Smooth muscle cell of the umbilical artery (primary cell): ENCODE measurements around the gene NPRL2. TPM values are rescaled to one million over a fixed set of nuclear protein-coding genes. Genes with fewer than 3 reads are reported as not detected.

ENCODE experiments used
- total RNA-seq: library from RNA; depleted of rRNA; stranded (reverse); fragments of >200 nt; gene quantifications from 2 replicates; pipeline ENCODE4 v1.2.3, GENCODE V29; 2014

Gene NPRL2
- total RNA-seq, result 17.2 and 25.8 TPM in 2 replicates

DNA sequence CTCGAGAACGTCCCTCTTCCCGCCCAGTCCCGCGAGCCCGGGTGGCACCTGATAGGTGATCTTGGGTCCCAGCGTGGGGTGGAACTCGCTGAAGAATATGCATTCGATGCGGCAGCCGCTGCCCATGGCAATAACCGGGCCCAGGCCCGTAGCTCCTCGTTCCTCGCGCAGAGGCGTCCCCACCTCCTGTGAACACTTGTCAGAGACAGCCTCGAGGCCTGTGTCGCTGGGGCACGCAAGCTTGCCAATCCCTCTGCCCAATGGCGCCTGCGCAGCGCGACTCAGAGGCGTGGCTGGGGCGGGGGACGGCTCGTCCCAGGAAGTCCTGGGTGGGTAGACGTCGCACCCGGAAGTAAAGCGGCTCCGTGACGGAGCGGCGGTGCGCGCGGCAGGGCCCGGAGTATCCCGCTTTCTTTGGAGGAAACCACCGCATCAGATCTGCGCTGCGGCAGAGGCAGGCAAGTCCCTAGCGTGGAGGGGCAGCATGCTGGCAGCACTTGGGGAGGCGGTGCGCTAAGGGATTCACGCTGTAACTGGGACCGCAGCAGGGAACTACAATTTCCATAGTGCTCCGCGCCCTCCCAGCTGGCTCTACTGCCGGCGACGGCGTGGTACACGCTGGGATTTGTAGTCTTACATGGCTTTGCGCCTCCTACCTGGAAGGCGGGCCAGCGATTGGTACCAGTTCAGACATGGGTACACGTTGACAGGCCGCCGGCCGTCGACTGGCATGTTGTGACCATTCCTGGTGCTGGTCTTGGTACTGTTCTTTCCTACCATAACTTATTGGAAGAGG is at the start of gene NPRL2, which contains the start of gene CYB561D2:
NPRL2 (minus strand) TSS at position 249 of the 796 bp plus-strand sequence; CDS start at position 126, 123 bp downstream.
CYB561D2 (plus strand) TSS at position 336 of the 796 bp plus-strand sequence. CDS start 572 bp downstream, outside the sequence.

DNA sequence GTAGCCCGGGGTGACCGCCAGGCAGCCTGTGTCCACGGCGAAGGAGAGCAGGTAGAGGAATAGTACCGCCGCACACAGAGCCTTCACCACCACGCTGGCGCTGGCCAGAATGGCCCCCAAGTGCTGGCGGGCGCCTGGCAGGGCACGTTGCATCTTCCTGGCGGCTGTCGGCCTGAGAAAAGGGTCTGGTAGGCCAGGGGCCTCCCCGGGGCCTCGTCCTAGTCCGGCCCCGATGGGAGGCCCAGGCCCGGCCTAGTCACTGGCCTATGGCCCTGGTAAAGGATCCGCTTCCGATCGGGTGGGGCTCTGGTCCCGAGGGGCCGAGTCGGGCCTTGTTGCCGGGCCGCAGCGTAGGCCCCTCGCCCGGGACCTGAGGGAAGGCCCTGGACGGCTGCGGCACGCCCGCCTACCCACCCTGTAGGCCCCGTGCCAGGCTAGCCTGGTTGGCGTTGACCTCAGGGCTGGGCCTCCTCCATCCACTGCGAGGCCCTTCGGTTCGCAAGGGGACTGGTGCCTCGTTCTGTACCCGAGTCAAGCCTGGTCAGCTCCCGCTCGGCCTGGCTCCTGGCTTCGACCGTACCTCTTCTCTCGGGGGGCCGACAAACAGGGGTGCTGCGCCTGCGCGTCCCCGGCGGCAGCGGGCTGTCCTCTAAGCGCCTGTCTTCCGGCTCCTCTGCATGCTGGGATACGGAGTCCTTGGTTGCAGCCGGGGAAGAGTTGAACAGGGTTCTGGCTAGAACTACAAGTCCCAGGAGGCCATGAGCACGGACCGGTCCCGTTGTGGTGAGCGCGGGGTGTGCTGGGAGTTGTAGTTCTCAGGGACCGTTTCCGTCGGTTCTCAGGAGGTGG is 8.6 kb upstream of the NPRL2 start, which contains the start of gene TMEM115:
TMEM115 (minus strand) TSS at position 611 of the 849 bp plus-strand sequence; CDS start at position 153, 458 bp downstream.

DNA sequence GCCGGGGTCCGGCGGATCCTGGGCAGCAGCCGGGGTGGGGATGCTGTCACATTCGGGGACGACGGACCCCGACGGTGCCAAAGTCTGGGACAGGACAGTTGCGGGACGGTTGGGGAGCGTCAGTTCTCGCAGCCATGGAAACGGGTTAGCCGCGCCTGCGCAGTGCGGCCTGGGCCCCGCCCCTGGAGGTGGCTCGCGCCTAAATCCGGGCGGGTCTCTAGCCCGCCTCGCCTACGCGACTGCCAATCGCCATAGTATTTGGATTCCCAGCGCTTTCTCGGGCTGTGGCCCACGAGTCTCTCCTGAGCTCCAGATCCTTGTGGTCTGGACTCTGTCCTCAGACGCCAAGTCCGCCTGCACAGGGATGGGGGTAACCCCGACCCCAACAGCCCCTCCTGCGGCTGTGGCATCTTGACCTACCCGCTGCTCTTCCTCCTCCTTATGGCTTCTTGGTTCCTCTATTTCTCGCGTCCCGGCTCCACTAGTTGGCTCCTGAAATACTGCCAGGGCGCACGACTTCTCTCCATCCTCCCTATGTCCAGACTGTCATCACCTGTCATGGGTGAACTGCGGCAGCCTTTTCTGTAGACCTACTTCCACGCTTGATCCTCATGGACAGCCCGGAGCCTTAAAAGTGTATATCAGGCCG is 4.9 kb downstream of the NPRL2 start, which contains the start of gene ZMYND10:
ZMYND10 (minus strand) TSS at position 147 of the 649 bp plus-strand sequence. CDS start 153 bp downstream, outside the sequence.

DNA sequence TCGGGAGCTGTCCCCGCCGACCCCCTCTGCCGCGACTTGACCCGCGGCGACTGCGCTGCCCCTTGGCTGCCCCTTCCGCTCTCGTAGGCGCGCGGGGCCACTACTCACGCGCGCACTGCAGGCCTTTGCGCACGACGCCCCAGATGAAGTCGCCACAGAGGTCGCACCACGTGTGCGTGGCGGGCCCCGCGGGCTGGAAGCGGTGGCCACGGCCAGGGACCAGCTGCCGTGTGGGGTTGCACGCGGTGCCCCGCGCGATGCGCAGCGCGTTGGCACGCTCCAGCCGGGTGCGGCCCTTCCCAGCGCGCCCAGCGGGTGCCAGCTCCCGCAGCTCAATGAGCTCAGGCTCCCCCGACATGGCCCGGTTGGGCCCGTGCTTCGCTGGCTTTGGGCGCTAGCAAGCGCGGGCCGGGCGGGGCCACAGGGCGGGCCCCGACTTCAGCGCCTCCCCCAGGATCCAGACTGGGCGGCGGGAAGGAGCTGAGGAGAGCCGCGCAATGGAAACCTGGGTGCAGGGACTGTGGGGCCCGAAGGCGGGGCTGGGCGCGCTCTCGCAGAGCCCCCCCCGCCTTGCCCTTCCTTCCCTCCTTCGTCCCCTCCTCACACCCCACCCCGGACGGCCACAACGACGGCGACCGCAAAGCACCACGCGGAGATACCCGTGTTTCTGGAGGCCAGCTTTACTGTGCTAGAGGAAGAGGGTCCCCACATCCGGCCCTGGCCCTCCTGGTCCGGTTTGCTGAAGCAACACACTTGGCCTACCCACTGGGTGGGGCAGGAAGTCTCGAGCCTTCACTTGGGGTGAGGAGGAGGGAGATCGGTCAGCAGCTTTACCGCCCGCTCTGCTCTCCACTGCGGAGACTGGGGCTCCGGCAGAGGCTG is 9.9 kb downstream of the NPRL2 start, which contains the start of gene RASSF1:
RASSF1 (minus strand) TSS at position 389 of the 882 bp plus-strand sequence; CDS start at position 358, 31 bp downstream.

DNA sequence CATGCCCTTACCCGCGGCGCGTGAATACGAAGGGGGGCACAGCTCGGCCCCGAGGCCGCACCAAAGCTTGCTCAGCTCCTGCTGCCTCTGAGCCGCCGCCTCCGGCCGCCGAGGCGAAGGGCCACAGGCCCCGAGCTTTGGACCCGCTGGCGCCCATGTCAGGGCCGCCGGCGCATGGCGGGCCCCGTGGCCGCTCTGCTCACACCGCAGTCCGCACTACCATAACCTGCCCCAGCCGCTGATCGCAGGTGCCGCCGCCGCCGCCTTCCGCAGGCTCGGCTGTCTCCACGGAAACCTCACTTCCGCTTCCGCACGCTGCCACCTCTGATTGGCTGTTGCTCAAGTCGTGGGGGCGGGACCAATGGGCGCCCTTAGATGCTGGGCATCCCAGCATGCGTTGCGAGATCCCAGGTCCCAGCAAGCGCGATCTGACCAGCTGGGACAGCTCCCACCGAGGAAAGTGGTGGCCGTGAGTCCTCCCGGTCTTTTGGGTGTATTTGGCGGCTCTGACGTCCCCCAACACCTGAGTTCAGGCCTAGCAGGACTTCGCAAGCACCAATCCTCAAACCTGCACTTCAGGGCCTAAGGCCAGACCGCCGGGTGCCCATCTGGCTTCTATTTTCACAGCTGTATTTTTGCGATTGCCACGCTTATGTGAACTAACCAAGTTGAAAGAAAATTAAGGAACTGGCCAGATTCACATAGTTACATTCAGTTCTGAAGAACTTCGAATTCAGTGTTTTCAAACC is 22.5 kb downstream of the NPRL2 start, which contains the start of gene TUSC2:
TUSC2 (minus strand) TSS at position 281 of the 749 bp plus-strand sequence; CDS start at position 157, 124 bp downstream.

DNA sequence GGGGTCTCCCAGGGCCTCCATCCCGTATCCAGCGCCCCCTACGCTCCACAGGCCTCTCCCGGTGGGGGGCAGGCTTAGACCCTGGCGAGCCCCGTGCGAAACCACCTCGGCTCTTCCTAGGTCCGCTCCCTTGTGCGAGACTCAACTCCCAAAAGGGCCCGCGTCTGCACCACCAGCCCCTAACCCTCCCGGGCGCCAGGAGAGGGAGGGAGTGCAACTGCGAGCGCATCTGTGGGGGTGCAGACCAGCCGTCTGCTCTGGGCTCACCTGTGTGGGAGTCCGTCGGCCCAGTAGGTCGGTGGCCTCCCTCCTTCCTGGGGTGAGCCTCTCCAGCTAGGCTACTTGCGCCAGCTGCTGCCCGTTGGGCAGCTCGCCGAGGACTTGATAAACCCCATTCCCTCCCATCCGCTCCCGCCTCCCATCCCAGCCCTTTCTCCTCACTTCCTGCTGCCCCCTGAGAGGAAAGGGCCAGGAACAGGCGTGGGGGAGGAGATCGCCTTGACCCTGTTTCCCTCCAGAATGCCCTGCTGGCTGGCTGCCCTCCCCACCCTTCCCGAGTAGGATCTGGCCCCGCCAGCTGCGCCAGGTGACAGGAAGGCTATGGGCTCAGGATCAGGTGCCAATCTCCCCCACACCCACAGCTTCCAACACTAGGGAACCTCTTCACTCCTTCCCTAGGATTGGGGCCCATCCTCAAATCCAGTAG is 28.0 kb downstream of the NPRL2 start, which contains the start of gene HYAL2:
HYAL2 (minus strand) TSS at position 360 of the 706 bp plus-strand sequence. CDS start 2,256 bp downstream, outside the sequence.

DNA sequence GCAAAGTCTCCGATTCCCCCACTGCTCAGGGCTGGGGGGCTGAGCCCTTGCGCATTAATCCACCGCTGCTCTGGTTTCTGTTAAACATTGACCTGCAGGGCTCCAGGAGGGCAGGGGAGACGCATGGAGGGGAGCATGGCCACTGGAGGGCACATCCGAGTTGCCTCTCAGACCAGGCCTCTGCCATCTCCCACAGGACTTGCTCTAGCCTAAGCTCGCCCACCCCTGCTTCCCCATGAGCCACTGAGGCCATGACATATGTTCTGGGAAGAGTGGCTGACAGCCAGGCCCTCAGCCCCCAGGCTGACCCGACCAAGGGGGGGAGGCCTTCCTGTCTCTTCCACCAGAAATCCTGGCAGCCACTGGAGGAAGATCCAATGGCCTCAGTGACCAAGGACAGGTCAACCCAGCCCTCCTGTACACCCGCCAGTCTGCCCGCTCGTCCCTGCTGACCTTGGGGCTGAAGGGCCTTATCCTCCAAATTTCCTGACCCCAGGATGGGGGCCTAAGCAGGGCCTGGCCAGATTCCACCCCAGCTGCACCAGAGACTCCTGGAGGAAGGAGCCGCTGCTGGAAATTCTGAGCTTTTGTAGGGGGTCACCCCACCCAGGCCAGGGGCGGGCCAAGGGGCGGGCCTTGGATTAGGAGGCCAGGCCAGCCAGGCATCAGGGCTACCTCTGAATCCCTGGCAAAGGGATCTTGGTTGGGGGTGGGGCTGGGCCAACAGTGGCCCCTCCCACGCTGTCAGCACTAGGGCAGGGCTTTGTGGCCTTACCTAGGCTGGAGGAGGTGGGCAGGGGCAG is 47.4 kb downstream of the NPRL2 start, which contains the start of gene HYAL1:
HYAL1 (minus strand) TSS at position 562 of the 803 bp plus-strand sequence. CDS start 618 bp downstream, outside the sequence.

DNA sequence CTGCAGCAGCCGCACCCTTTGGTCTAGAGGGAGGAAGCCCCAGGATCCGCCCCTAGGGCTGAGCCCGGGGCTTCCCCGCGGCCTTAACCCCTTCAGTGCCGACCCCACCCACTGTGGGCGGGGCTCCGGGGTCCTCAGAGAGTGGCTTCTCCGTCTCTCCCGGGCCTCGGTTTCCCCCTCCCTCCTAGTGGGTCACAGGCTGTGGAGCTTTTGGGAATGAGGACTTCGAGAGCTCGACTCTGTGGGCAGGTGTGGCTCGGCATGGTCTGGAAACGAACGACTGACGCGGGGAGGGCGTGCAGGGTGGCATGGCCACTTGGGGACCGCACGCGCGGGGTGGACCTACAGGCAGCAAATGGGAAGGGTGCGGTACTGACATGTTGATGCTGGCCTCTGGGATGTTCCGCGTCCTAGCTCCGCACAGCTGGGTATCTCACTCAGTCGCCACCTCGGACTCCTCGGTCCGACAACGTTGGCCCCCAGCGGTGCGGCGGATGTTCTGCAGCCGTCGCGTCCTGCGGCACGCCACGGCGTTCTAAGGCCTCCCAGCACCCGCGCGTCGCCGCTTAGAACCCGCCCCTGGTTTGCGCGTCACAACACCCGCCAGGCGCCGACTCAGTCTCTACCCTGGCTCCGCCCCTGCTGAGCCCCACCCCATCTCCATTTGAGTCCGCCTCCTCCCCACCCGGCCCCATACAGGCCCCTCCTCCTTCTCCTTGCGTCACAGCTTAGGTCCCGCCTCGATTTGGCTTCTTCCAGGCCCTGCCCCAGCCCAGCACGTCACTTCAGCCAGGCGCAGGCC is 51.5 kb downstream of the NPRL2 start, which contains the start of the genes HYAL3 and NAA80:
HYAL3 (minus strand) TSS at position 570 of the 802 bp plus-strand sequence. CDS start 3,803 bp downstream, outside the sequence.
NAA80 (minus strand) TSS at position 570 of the 802 bp plus-strand sequence. CDS start 1,942 bp downstream, outside the sequence.

Other genes starting within 250 kb of the NPRL2 start
- gene SEMA3F, start 195.5 kb downstream of the NPRL2 start, total RNA-seq, result 0.23 and 0.30 TPM in 2 replicates
- gene GNAT1, start 159.2 kb downstream of the NPRL2 start, total RNA-seq, result not detected in 2 replicates
- not detected in 2 replicates for gene SLC38A3, start 145.5 kb downstream of the NPRL2 start, total RNA-seq
- gene GNAI2, start 114.6 kb downstream of the NPRL2 start, total RNA-seq, result 180 and 374 TPM in 2 replicates
- 12.4 and 19.0 TPM in 2 replicates for gene SEMA3B, start 81.6 kb downstream of the NPRL2 start, total RNA-seq
- not detected in 2 replicates for gene LSMEM2, start 71.7 kb downstream of the NPRL2 start, total RNA-seq
- 47.5 and 64.8 TPM in 2 replicates for gene IFRD2, start 58.3 kb downstream of the NPRL2 start, total RNA-seq
- 5.3 and 5.7 TPM in 2 replicates for gene HYAL3, start 51.4 kb downstream of the NPRL2 start, total RNA-seq
- gene NAA80, start 51.4 kb downstream of the NPRL2 start, total RNA-seq, result 1.5 and 4.2 TPM in 2 replicates
- 0.30 and 0.42 TPM in 2 replicates for gene HYAL1, start 47.2 kb downstream of the NPRL2 start, total RNA-seq
- gene HYAL2, start 28.0 kb downstream of the NPRL2 start, total RNA-seq, result 96.6 and 112 TPM in 2 replicates
- 9.3 and 18.4 TPM in 2 replicates for gene TUSC2, start 22.6 kb downstream of the NPRL2 start, total RNA-seq
- 20.8 and 26.0 TPM in 2 replicates for gene RASSF1, start 9.9 kb downstream of the NPRL2 start, total RNA-seq
- gene ZMYND10, start 5.0 kb downstream of the NPRL2 start, total RNA-seq, result 0.30 and 0.88 TPM in 2 replicates
- gene CYB561D2, start 87 bp upstream of the NPRL2 start, total RNA-seq, result 28.5 and 44.8 TPM in 2 replicates
- 41.9 and 43.9 TPM in 2 replicates for gene TMEM115, start 8.7 kb upstream of the NPRL2 start, total RNA-seq
- 0.05 TPM in 1 of 2 replicates, not detected in the other for gene CACNA2D2, start 152.9 kb upstream of the NPRL2 start, total RNA-seq
- gene C3orf18, start 217.0 kb upstream of the NPRL2 start, total RNA-seq, result 9.7 and 12.8 TPM in 2 replicates
- 20.8 and 23.6 TPM in 2 replicates for gene HEMK1, start 218.7 kb upstream of the NPRL2 start, total RNA-seq